ENCODE measurements around the gene NAA10.

NAA10 gene

GRCh38 chrX:153882086-153882498 is 52.7 kb downstream of the NAA10 start:
- no peak for TF ChIP-seq TEAD4 (IDR thresholded peaks at IDR 0.05)
- no peak for TF ChIP-seq TCF12 (IDR thresholded peaks at IDR 0.05; ENCODE audit: low read depth)
- TF ChIP-seq CREB1 (IDR thresholded peaks at IDR 0.05; ENCODE audit: low read depth) = no peak

- TF ChIP-seq CEBPB (IDR thresholded peaks at IDR 0.05) (no peak), YY1 (IDR thresholded peaks at IDR 0.05; ENCODE audit: low read depth) (no peak), USF1 (IDR thresholded peaks at IDR 0.05) (no peak), REST (IDR thresholded peaks at IDR 0.05; ENCODE audit: low read depth) (no peak), FOXM1 (IDR thresholded peaks at IDR 0.05; ENCODE audit: borderline replicate concordance, low read depth) (no peak), TEAD4 (IDR thresholded peaks at IDR 0.05) (no peak), ZBTB7A (IDR thresholded peaks at IDR 0.05; ENCODE audit: low read depth) (no peak), EGR1 (IDR thresholded peaks at IDR 0.05) (no peak)
- TF ChIP-seq, protein P1, sequence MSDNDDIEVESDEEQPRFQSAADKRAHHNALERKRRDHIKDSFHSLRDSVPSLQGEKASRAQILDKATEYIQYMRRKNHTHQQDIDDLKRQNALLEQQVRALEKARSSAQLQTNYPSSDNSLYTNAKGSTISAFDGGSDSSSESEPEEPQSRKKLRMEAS (IDR thresholded peaks at IDR 0.05) = no peak
Measured at GRCh38 chrX:153881281-153881680, 53.6 kb downstream of the NAA10 start.

- TF ChIP-seq USF1 (IDR thresholded peaks at IDR 0.05) = no peak
- TF ChIP-seq ZBTB7A (IDR thresholded peaks at IDR 0.05; ENCODE audit: low read depth) = no peak
- no peak for TF ChIP-seq TEAD4 (IDR thresholded peaks at IDR 0.05)
- TF ChIP-seq FOXM1 (IDR thresholded peaks at IDR 0.05; ENCODE audit: borderline replicate concordance, low read depth) = no peak
- no peak for TF ChIP-seq TCF12 (IDR thresholded peaks at IDR 0.05; ENCODE audit: low read depth)
- no peak for TF ChIP-seq EP300 (IDR thresholded peaks at IDR 0.05; ENCODE audit: borderline replicate concordance)
- TF ChIP-seq, protein P1 (IDR thresholded peaks at IDR 0.05) = no peak
- TF ChIP-seq RAD21 (IDR thresholded peaks at IDR 0.05; ENCODE audit: low read depth) = no peak
- TF ChIP-seq CEBPB (IDR thresholded peaks at IDR 0.05) = no peak
- no peak for TF ChIP-seq CREB1 (IDR thresholded peaks at IDR 0.05; ENCODE audit: low read depth)
- TF ChIP-seq EGR1 (IDR thresholded peaks at IDR 0.05) = no peak
- TF ChIP-seq TAF1 (IDR thresholded peaks at IDR 0.05; ENCODE audit: low read depth) = no peak
- TF ChIP-seq REST (IDR thresholded peaks at IDR 0.05; ENCODE audit: low read depth) = no peak
- no peak for TF ChIP-seq YY1 (IDR thresholded peaks at IDR 0.05; ENCODE audit: low read depth)
- no peak for TF ChIP-seq NFIC (IDR thresholded peaks at IDR 0.05)
Measured at GRCh38 chrX:153880440-153880815, 54.4 kb downstream of the NAA10 start.

GRCh38 chrX:153879741-153880439 is 54.9 kb downstream of the NAA10 start:
- TF ChIP-seq EP300 (IDR thresholded peaks at IDR 0.05; ENCODE audit: borderline replicate concordance) (no peak), REST (IDR thresholded peaks at IDR 0.05; ENCODE audit: low read depth) (no peak), TEAD4 (IDR thresholded peaks at IDR 0.05) (no peak), USF1 (IDR thresholded peaks at IDR 0.05) (no peak), CEBPB (IDR thresholded peaks at IDR 0.05) (no peak), CREB1 (IDR thresholded peaks at IDR 0.05; ENCODE audit: low read depth) (no peak), YY1 (IDR thresholded peaks at IDR 0.05; ENCODE audit: low read depth) (no peak), ZBTB7A (IDR thresholded peaks at IDR 0.05; ENCODE audit: low read depth) (no peak), EGR1 (IDR thresholded peaks at IDR 0.05) (no peak), TCF12 (IDR thresholded peaks at IDR 0.05; ENCODE audit: low read depth) (no peak), NFIC (IDR thresholded peaks at IDR 0.05) (no peak), FOXM1 (IDR thresholded peaks at IDR 0.05; ENCODE audit: borderline replicate concordance, low read depth) (no peak), RAD21 (IDR thresholded peaks at IDR 0.05; ENCODE audit: low read depth) (no peak), TAF1 (IDR thresholded peaks at IDR 0.05; ENCODE audit: low read depth) (no peak)
- TF ChIP-seq, protein P1 (IDR thresholded peaks at IDR 0.05) = no peak

All from Ishikawa (cell line).